Islet of Langerhans (tissue), 1 donor: Measurements from ENCODE around the gene MYLK4.

Experiments used
- FAIRE-seq: peaks from one replicate; lab custom pipeline; 2011; peaks lifted over from hg19 to GRCh38; lab: Jason Lieb, UNC

The MYLK4 gene

DNA sequence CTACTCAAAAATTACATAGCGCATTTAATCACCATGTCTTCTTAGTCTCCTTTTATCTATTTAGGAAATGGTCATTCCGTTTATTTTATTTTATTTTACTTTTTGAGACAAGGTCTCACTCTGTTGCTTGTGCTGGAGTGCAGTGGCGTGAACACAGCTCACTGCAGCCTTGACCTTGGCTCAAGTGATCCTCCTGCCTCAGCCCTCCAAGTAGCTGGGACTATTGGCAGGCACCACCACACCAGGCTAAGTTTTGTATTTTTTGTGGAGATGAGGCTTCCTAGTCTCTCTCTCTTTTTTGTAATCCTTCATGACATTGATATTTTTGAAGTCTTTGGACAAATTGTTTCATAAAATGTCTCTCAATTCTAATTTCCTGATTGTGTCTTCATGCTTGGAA is 4.7 kb upstream of the MYLK4 start:
- FAIRE-seq, result no peak

DNA sequence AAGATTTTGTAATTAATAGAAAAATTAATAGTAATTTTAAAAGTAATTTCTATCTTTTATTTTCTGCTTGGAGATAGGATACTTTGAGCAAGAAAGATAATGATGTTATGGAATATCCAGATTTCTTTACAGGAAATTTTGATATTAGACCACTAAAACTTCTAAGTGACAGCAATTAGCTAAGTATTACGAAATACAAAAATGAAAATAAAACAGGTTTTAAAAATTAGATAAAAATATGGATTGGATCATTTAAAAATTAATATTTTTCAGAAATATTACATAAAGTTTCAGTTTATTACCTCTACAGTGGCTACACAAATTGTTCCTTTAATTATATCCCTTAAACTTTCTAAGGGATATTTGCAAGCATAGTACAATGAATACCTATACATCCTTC is 4.2 kb upstream of the MYLK4 start:
- no peak for FAIRE-seq

DNA sequence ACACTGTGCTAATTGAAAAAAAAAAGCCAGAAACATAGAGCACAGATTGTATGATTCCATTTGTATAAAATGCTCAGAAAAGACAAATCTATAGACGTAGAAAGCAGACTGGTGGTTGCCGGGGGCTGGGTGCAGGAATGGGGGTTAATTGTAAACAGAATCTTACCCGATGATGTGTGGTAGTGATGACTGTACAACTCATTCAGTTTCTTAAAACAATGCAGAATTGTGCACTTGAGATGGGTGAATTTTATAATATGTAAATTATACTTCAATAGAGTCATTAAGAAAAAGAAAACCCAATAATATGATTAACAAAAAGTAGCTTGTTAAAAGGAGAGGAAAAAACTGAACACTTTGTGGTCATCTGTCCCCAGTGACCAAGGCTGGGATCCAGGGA is 3.7 kb upstream of the MYLK4 start:
- no peak for FAIRE-seq

DNA sequence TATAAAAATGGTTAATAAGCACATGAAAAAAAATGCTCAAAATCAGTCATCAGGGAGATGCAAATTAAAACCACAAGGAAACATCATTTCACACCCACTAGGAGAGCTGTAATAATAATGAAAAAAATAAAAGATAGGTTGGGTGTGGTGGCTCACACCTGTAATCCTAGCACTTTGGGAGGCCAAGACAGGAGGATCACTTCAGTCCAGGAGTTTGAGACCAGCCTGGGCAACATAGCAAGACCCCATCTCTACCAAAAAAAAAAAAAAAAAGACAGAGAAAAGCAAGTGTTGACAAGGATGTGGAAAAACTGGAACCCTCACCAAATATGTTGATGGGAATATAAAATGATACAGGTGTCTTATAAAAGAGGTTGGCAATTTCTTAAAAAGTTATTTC is 3.0 kb upstream of the MYLK4 start:
- FAIRE-seq, result no peak

DNA sequence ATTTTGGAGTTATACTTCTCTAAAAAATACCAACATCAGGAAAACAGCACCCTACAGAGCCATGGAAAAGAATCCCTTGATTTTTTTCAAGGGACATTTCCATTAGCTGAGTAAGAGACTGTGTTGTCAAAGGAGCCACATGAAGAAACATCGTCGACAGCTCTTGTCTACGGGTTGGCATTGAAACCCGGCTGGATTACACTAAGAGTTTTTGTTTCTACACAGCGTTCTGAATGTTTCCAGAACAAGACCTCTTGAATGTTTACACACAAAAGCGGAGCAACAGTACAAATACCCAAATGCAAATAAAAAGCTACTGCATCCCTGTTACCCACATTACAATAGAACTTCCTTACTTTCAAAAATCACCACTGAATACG is 2.4 kb upstream of the MYLK4 start:
- FAIRE-seq, result no peak

DNA sequence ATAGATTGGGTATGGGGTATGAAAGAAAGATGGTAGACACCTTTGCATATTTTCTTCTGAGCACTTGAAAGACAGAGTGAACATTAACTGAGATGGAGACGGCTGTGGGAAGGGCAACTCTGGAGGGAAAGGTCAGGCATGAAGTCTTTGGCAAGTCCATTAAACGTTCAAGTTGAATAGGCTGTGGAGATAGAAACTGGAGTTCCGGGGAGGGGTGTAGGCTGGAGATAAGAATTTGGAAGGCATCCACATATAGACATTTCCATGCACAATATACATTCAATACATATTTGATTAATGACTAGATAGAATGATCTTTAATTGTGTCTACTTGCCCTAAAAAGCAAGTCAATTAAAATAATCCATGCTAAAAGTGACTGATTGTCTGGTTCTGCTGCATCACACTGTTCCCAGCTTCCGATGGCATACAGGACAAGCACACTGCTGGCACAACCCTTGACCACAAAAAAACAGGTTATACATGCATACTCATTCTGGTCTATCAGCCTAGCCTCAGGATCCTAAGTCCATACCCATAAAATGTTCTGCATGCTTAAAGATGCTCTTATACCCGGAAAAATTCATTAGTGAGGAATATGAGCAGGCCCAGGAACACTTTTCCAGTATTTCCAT is 1.9 kb upstream of the MYLK4 start:
- FAIRE-seq, result no peak

DNA sequence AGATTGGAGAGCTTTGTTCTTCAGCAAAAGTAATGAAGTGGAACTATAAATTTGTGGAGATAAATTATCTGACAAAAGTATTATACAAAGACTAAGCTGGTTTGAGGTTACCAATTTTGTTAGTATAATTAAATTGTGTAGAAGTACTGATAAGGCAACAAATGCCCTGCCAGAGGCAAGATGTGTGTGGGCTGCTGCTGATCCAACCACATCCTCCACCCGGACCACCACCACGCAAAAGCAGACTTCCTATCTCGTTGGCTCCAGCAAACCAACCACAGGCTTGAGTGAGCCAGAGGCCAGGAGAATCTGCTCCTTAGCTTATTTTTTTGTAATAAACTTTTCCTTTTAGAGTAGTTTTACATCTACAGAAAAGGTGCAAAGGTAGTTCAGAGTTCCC is 1.1 kb upstream of the MYLK4 start:
- no peak for FAIRE-seq

DNA sequence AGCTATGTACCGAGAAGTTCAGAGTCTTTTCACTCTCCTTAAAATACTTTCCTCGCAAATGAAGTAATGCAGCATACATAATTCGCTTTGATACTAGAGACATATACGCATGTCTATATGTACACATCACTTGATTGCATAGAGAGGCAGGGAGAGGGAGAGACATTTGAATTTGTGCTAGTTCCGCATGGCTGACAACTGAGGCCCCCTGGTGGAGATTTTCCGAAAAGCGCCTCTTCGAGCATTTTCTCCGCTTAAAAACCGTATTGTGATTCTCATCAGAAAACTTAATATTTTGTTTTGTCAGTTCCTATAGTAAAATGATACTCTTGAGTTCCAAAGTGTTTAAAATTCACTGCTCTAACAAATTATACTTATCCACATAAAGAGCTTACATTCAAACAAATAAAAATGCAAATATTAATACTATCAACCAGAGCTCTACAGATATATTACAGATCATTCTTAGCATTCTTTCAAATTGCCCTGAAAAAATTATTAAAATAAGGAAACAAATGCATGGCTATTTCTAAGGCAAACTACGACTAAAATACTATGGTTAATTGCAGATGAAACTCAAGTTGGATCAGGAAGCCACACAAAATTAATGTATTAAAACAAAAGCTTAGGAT is 637 bp downstream of the MYLK4 start:
- peak; percentile 97 for FAIRE-seq

DNA sequence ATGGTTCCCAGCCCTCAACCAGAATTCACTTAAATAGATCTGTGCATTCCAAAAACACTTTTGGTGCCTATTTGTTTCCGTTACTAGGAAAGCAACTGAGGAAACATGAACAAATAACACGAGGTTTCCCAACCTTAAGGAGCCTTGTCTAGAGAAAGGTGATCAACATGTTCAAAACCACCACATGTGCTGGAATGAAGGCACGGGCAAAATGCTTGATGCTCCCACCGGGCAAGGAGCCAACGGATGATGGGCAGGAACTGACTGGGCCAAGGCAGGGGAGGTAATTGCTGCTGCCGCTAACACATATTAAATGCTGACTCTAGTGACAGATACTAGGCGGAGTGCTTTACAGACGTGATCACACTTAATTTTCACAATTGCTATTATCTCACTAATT is 2.5 kb downstream of the MYLK4 start:
- no peak for FAIRE-seq

DNA sequence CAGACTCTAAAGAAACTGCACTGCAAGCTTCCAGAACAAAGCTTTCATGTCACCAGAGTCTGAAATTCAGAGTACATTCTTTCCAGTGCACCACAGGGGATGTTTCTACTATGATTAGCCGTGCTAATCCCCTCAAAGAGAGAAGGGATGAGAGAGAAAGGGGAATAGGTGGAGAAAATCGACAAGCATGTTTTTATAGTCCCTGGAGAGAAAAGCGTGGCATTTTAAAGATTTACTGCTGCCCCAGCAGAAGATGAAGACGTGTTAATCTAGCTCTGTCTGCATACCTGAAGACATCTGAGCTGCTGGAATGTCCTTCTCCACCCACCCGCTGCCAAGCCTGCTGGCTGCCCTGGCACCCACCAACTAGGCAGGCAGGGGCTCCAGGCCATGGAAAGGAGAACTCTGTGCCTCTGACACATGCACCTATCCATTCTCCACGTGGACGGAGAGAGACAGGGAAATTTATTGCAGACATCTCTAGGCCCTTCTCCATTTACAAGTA is 4.1 kb downstream of the MYLK4 start:
- FAIRE-seq, result no peak

DNA sequence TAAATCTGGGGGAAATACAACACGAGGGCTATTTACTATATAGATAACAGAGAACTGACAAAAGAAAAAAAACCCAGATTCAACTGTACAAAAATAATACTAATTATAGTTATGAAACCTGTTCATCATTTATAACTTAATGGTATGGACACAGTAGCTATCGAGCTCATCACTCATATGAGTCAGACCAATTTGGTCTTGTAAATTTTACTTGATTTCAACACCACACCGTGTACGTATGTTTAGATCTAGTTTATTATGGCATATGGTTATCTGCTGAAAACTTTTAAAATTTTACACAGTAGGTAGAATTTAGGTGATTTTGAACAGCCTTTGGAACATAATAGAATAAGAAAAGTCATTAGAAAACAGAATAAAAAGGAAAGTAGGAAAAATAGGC is 5.5 kb downstream of the MYLK4 start:
- FAIRE-seq, result no peak

DNA sequence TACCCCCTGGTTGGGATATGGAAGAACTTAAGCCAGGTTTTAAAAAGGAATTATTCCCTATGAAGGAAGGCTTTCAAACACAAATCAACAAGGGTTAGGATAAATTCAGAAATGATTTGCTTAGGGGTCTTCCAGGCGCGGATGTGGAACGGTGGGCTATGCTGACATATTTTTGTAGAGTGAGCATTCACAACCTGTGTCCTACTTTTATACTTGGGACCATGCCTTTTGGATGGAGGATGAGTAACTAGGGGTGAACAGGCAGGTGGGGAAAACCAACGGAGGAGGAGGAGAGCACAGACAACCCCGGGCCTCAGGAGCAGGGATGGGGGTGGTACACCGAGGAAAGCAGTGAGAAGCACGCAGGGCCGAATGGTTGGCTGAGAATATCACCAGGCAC is 5.9 kb downstream of the MYLK4 start:
- FAIRE-seq, result no peak

DNA sequence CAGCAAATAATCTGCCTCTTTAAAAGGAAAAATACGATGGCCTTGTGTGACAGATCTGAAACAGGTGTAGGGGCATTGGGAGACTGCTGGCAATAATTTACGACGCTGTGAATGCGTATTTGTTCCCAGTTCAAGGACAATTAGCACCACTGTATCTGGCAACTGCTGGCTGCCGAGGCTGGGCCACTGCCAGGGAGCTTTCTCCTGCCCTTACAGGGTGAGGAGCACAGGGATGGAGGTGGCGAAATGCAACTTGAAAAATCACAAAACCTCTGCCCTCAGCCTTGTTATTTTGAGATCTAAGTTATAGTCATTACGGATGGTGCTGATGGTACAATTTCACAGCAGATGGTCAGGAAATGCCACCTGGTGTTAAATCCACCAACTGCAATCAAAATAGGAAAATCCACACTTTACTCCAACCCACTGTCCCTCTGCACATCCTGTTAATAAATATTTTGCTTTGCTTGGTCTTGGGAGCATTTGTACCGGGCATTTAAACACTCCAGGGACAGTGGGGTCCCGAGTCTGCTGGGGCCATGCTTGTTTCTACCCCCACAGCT is 6.4 kb downstream of the MYLK4 start:
- FAIRE-seq, result no peak

DNA sequence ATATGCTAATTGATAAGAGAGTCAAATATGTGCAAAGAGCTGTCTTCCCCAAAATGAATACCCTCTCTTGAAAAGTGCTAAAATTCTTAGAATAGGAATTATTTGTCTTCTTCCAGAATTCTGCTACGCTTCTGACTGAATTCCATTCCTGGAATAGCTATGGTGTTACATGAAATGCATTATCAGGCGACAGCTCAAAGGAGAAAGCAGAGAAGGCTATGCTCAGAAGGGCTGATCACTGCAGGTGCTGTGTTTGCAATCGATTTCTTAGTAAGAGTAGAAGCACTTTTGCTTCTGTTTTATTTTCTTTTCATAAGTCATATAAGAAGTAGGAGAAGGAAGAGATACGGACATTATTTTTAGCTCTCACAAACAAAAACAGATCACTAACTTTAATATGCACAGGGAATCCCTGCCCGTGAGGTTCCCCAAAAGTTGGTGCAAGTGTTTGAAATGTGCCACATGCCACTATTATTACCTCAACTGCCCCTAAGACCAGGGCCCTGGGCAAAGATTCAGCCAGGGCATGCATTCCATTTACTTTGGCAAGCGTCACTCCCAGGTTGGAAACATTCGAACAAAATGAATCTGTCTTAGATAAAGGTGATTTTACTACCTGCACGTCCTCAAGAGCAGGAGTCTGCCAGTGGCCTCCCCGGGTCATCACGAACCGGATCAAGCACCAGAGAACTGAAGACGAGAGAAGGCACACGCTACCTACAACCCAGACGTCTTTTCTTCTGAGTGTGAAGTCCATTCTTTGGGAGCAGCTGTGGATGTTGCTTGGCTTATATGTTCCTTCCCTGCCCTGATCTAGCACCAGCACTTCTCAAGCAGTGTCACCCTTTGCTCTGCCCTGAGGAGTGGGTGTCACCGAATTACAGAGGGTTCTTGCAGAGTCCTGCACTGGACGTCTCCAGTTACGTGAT is 7.2 kb downstream of the MYLK4 start:
- FAIRE-seq, result no peak

DNA sequence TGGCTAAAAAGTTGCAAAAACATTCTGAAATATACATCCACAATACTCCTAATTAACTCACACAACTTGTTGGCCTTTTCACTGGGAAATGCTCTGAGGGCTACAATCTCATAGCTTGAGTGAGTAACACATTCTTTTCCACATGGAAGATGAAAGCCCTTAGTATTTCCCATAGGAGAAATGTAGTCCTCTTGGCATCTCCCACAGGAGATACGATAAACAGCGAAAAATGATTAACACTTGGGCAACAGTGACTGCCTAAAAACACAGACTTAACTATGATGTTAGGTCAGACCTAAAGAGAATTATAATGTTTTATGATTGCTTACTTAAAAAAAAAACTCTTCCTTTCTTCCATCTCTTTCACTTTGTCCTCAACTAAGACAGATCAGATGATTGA is 9.0 kb downstream of the MYLK4 start:
- FAIRE-seq, result no peak

DNA sequence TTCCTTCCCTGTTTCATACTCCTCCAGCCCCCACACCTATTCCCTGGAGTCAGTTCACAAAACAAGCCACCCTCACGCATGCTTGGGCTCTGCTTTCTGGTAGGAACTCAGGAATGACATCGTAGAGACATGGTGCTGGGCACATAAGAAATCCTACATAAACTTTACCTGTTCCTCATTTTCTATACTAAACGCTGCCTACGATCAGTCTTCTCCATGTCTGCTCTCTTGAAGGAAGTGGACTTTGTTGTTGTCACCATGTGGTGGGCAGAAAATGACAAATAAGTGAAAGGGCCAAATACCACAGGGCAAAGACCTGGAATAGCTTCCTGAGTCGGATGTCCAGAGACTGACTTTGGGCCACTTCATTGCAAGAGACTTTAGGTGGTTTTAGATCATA is 10.1 kb downstream of the MYLK4 start:
- no peak for FAIRE-seq

DNA sequence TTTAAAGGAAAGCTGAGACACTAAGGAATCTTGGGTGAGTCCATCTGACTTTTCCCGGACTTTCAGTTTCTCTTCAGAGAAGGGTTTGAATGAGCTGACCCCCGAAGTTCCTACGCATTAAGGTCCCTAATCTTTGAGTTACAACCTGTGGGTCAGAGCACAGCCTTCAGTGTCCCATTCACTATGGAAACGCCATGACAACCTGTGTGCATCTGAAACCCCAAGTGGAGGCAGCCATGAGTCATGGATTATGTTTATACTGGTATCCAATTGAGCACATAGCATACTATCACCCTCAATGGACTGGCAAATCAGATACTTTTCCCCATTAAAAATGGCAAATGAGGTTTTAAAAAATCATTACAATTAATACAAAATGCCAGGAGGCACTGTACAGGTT is 11.4 kb downstream of the MYLK4 start:
- no peak for FAIRE-seq

DNA sequence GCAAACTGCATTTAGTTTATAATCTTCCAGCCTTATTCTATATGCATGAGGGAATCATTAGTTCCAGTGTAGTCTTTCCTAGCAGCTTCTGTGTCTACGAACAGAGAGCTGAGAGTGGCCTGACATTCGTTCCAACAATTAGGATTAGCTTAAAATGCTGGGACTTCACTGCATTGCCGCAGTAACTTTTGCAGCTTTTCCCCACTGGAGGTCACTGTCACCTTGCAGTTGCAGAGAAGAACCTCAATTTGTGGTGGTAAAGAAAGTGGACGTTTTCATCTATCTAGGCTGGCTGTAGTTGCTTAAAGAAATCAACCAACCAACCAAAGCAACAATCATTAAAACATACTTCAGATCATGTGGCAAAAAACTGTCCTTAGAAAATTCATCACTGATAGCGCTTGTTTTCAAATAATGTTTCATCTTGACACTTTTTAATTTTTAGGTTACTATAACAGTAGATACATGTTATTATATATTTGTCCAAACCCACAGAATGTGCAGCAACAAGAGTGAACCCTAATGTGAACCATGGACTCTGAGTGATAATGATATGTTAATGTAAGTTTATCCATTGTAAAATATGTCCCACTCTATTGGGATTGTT is 12.2 kb downstream of the MYLK4 start:
- FAIRE-seq, result peak; percentile 43

DNA sequence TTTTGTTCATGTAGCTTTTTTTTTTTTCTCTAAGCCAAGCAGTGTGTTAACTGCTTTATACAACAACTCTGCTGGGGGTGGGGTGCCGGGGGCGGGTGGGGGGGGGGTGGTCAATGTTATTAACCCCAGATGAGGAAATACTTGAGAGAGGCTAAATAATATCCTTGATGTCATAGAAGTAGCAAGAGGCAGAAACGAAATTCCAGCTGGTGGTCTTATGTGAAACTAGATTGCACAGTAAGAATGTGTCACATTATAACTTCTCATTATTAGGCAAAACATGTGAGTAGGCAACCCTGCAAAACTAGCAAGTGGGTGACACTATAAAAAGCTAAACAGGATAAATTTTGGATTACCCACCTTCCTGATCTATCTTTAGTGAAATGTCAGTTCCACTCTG is 12.8 kb downstream of the MYLK4 start:
- FAIRE-seq, result no peak

DNA sequence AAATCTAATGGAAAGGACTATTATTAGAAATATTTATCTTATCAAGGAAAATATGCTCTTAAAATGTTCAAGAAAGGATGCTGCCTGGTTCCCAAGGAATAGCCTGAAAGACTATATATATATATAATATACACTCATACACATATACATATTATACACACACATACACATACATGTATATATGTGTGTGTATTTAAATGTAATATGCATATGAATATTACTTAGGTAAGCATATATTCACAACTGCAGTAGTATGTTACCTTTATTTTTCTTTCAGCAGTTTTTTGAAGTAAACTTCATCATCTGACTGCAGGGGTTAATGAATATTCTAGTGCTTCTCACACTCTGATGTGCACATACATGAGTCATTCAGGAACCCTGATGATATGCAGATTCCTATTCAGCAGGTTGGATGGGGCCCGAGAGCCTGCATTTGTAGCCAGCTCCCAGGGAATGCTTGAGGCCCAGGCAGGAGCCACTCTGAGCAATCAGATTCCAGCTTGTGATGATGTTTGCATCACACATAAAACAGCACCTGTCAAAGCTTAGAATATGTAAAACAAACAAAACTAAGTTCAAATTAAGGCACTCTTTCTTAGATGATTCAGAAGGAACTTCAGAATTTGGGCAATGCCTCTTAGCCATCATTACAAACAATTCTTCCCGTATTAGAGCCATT is 16.1 kb downstream of the MYLK4 start:
- FAIRE-seq, result no peak

DNA sequence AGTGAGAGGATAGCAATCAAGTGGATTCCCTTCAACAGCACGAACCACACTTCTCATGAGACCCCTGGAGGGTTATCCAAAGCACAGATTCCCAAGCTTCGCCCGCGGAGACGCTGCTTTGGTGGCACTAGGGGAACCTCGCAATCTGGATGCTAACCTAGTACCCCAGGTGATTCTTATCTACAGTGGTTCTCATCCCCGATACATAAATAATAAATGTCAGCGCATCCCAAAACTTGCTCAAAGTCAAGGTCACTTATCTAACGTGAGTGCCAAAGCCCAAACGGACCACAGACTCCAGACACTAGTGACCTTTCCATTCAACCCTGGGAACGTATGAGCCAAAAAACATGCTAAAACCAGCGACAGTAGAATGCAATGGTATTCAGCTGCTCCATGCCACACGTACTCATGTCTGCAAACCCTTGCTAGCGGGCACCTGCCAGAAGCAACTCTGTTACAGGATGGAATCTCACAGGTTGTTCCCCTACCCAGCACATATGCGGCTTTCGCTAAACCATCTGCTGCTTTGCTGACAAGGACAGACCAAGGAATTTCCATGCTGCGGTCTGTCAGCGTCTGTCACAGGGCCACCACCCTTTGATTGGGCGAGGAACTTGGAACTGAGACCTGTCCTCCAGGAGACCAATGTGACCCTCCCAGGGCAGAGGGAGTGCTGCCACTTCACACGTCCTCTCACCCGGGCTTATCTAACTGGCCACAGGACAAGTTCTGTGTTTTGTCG is 16.8 kb downstream of the MYLK4 start:
- no peak for FAIRE-seq
